Liver (tissue), 3 donors: ENCODE measurements around the gene SELENOP.
"Not testable (repeated sequence)": the region's sequence is repeated elsewhere in the genome, so short reads cannot be mapped to it uniquely, and the experiment has no call there.

Experiments
- CTCF ChIP-seq: fragments of 150-350 bp; IDR thresholded peaks from 2 replicates; pipeline ENCODE4 v1.5.1; 2017; ENCODE audit warnings: improper control_type of control experiment, low read depth, low read length; ENCODE audit not compliant: missing input control
- EGR1 ChIP-seq, 2 donors: IDR thresholded peaks; 2 replicates each; pipeline ENCODE4 v1.6.1; 2016 to 2018; ENCODE audit warnings: antibody characterized with exemption in 2 of 2, low read depth in 2 of 2
- FOXA1 ChIP-seq: IDR thresholded peaks from 2 replicates; pipeline ENCODE4 v1.6.1; 2016; ENCODE audit warnings: antibody characterized with exemption
- JUND ChIP-seq, 2 donors: IDR thresholded peaks; 2 replicates each; pipeline ENCODE4 v1.6.1; 2016; ENCODE audit warnings: antibody characterized with exemption in 2 of 2
- RAD21 ChIP-seq, 2 donors: IDR thresholded peaks; 2 replicates each; pipeline ENCODE4 v1.6.1; 2016; ENCODE audit warnings: antibody characterized with exemption in 2 of 2, mild to moderate bottlenecking in 2 of 2
- REST ChIP-seq: IDR thresholded peaks from 2 replicates; pipeline ENCODE4 v1.6.1; 2016; ENCODE audit warnings: antibody characterized with exemption, mild to moderate bottlenecking
- TAF1 ChIP-seq: conservative IDR thresholded peaks from 2 replicates; pipeline ENCODE4 v1.6.1; 2016; ENCODE audit warnings: antibody characterized with exemption, mild to moderate bottlenecking
- donor health status: healthy.
- donor health status: healthy.

GRCh38 chr5:42816546-42816945, 4.9 kb upstream of the SELENOP start:
- not testable (repeated sequence) for TF ChIP-seq REST; RAD21 (IDR thresholded peaks at IDR 0.05); CTCF; TAF1; EGR1 (IDR thresholded peaks at IDR 0.05; ENCODE audit: low read depth in 2 of 2); JUND (IDR thresholded peaks at IDR 0.05); FOXA1
